ENCODE data around the gene LCA5.

DNA sequence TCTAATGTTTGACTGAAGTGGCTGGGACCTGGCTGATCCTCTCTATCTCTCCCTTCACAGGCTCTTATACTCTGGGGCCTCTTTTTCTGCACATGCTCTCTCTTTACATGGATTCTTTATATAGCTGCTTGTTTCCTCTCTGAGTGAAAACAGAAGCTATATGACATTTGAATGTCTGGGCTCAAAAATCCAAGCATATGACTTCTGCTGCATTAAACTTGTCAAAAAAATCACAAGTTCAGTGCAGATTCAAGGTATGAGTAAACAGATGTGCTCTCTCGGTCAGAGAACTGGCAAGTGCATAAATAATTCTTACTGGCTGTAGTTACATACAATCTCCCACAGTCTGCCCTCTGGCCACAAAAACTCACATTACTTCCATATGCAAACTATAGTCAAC is 96.6 kb downstream of the LCA5 start:
- TF ChIP-seq CTCF (IDR thresholded peaks at IDR 0.05) (no peak), POLR2A (IDR thresholded peaks at IDR 0.05) (no peak)

Data from testis (tissue), 2 donors.